Measurements from ENCODE around the gene EEA1. TPM values are rescaled to one million over a fixed set of nuclear protein-coding genes. Genes with fewer than 3 reads are reported as not detected.

Gene EEA1
- total RNA-seq, 2 experiments from 2014 or later: 20.8 to 21.7 TPM

GRCh38 chr12:92771001-92771400, 158.1 kb downstream of the EEA1 start:
- no peak overlapping the region for H3K27ac Mint-ChIP-seq
- ATAC-seq: no peak
- H3K4me1 Mint-ChIP-seq (ENCODE audit: low read depth): peaks cover 23% of the 10 kb centered on the region
- H3K9me3 Mint-ChIP-seq: no peaks in the 10 kb centered on the region
- no peaks in the 10 kb centered on the region for H3K27me3 Mint-ChIP-seq
- H3K36me3 Mint-ChIP-seq (ENCODE audit: low read depth): no peaks in the 10 kb centered on the region
- no peak overlapping the region for H3K4me3 Mint-ChIP-seq
- CTCF ChIA-PET: no interaction called here
- POLR2A ChIA-PET: no interaction called here
- TF ChIP-seq CTCF (IDR thresholded peaks at IDR 0.05): no peak
- intact Hi-C loops (cut with micrococcal nuclease): no loop called here
- DNase-seq: no peak

- DNase-seq (no peak), ATAC-seq (peak; percentile 51)
- POLR2A ChIA-PET: no interaction called here
- H3K36me3 Mint-ChIP-seq (ENCODE audit: low read depth): no peaks in the 10 kb centered on the region
- H3K4me3 Mint-ChIP-seq: no peak overlapping the region
- H3K27me3 Mint-ChIP-seq: no peaks in the 10 kb centered on the region
- CTCF ChIA-PET: interaction anchor here (1.6 kb wide), 1 partner anchor 52 kb away, joined by 5 read pairs; no protein-coding TSS in a partner anchor
- intact Hi-C loops (cut with micrococcal nuclease): no loop called here
- H3K9me3 Mint-ChIP-seq: no peaks in the 10 kb centered on the region
- H3K27ac Mint-ChIP-seq: peak overlapping the region; percentile 1
- H3K4me1 Mint-ChIP-seq (ENCODE audit: low read depth): peaks cover 20% of the 10 kb centered on the region
- TF ChIP-seq CTCF (IDR thresholded peaks at IDR 0.05): no peak
These were observed 159.8 kb downstream of the EEA1 start for GRCh38 chr12:92769124-92769901.

GRCh38 chr12:92765871-92766270, 163.2 kb downstream of the EEA1 start:
- no peak for TF ChIP-seq CTCF (IDR thresholded peaks at IDR 0.05)
- H3K9me3 Mint-ChIP-seq: no peaks in the 10 kb centered on the region
- ATAC-seq (no peak), DNase-seq (no peak)
- no peak overlapping the region for H3K4me3 Mint-ChIP-seq
- CTCF ChIA-PET: no interaction called here
- no peaks in the 10 kb centered on the region for H3K27me3 Mint-ChIP-seq
- no peak overlapping the region for H3K27ac Mint-ChIP-seq
- intact Hi-C loops (cut with micrococcal nuclease): no loop called here
- H3K4me1 Mint-ChIP-seq (ENCODE audit: low read depth): peaks cover 18% of the 10 kb centered on the region
- H3K36me3 Mint-ChIP-seq (ENCODE audit: low read depth): no peaks in the 10 kb centered on the region
- POLR2A ChIA-PET: no interaction called here

- ATAC-seq: peak; percentile 20
- TF ChIP-seq CTCF (IDR thresholded peaks at IDR 0.05): no peak
- POLR2A ChIA-PET: no interaction called here
- Mint-ChIP-seq H3K4me1 (ENCODE audit: low read depth) (peaks cover 13% of the 10 kb centered on the region), H3K27me3 (no peaks in the 10 kb centered on the region), H3K27ac (no peak overlapping the region), H3K4me3 (no peak overlapping the region), H3K9me3 (no peaks in the 10 kb centered on the region), H3K36me3 (ENCODE audit: low read depth) (no peaks in the 10 kb centered on the region)
- intact Hi-C loops (cut with micrococcal nuclease): no loop called here
- DNase-seq: no peak
- CTCF ChIA-PET: no interaction called here
These were observed 164.3 kb downstream of the EEA1 start for GRCh38 chr12:92764831-92765230.

GRCh38 chr12:92762773-92763172, 166.3 kb downstream of the EEA1 start:
- Mint-ChIP-seq H3K9me3 (no peaks in the 10 kb centered on the region), H3K27me3 (peaks cover 4% of the 10 kb centered on the region), H3K36me3 (ENCODE audit: low read depth) (no peaks in the 10 kb centered on the region), H3K4me1 (ENCODE audit: low read depth) (peaks cover 2% of the 10 kb centered on the region), H3K4me3 (no peak overlapping the region), H3K27ac (no peak overlapping the region)
- ChIA-PET CTCF (no interaction called here), POLR2A (no interaction called here)
- DNase-seq (no peak), ATAC-seq (no peak)
- intact Hi-C loops (cut with micrococcal nuclease): no loop called here
- TF ChIP-seq CTCF (IDR thresholded peaks at IDR 0.05): no peak
